HepG2 (cell line): ENCODE data around the gene ZFP3. TPM values are rescaled to one million over a fixed set of nuclear protein-coding genes. Genes with fewer than 3 reads are reported as not detected.

ENCODE experiments used
- ATAC-seq: fragments of 200-7000 bp; cut with Tn5 transposase; 3 replicates; pipeline ENCODE4 v1.9.1; 2020; ENCODE audit warnings: mild to moderate bottlenecking, moderate library complexity
- BruUV-seq: library from RNA; stranded (reverse); fragments of 400-500 nt; replicated peaks from 2 replicates; lab custom pipeline; 2021; lab: Mats Ljungman, UMichigan
- CTCF ChIA-PET: fragments of 300-600 bp; formaldehyde crosslinking; extraction: SDS; loops from one replicate; lab custom pipeline; 2021; ENCODE audit warnings: low total read pairs, inconsistent platforms, low intra/inter-chr PET ratio; lab: Yijun Ruan, JAX
- POLR2A ChIA-PET: fragments of 350-600 bp; sonication (Branson Sonifier 250); formaldehyde crosslinking; loops from one replicate; lab custom pipeline; 2020; ENCODE audit warnings: antibody characterized with exemption, inconsistent platforms; lab: Yijun Ruan, JAX
- DNase-seq: peaks from one replicate; pipeline ENCODE4 v3.0.0-alpha.2; 2015; ENCODE audit warnings: low spot score
- FAIRE-seq: peaks from 3 replicates; lab custom pipeline; 2011; peaks lifted over from hg19 to GRCh38; lab: Jason Lieb, UNC
- H2AFZ ChIP-seq: one replicate; pipeline ENCODE4 v1.6.1; 2011; ENCODE audit warnings: low read length, inconsistent platforms
- H3K27ac ChIP-seq: fragments of 300-600 bp; 3 replicates; pipeline ENCODE4 v1.8.0; 2011; ENCODE audit warnings: mixed run types, mild to moderate bottlenecking, mixed read lengths, low read length, inconsistent platforms; ENCODE audit not compliant: insufficient read depth; ENCODE audit errors: extremely low read length
- H3K27me3 ChIP-seq, 2 experiments: fragments of 200-600 bp in 1 of 2; 2 replicates in 1 of 2; 3 replicates in 1 of 2; pipeline versions ENCODE4 v1.6.0 to v1.8.0; 2011; ENCODE audit warnings: low read length in 2 of 2, mild to moderate bottlenecking in 2 of 2, moderate library complexity in 2 of 2, inconsistent platforms in 1 of 2; ENCODE audit not compliant: insufficient read depth in 2 of 2, control insufficient read depth in 1 of 2
- H3K36me3 ChIP-seq, 2 experiments: fragments of 200-600 bp in 1 of 2; replicated peaks in 1 of 2; 2 replicates in 1 of 2; 3 replicates in 1 of 2; pipeline versions ENCODE4 v1.5.1 to v1.8.0; 2011; ENCODE audit warnings: low read length in 2 of 2, inconsistent platforms in 1 of 2; ENCODE audit not compliant: insufficient read depth in 2 of 2, control insufficient read depth in 1 of 2
- H3K4me1 ChIP-seq: 2 replicates; pipeline ENCODE4 v1.5.1; 2012; ENCODE audit warnings: low read length, inconsistent platforms; ENCODE audit not compliant: insufficient read depth
- H3K4me2 ChIP-seq: 2 replicates; pipeline ENCODE4 v1.6.0; 2011; ENCODE audit warnings: low read depth, low read length, inconsistent platforms
- H3K4me3 ChIP-seq, 3 experiments: fragments of 200-600 bp in 1 of 3; sonication (generic), shearing (Covaris generic) in 1 of 3; replicated peaks in 1 of 3; 2 replicates each; pipeline ENCODE4 v1.5.1; 2011 to 2016; ENCODE audit warnings: low read length in 3 of 3, inconsistent platforms in 2 of 3, low read depth in 2 of 3, mild to moderate bottlenecking in 2 of 3, control low read depth in 1 of 3, mixed read lengths in 1 of 3; ENCODE audit not compliant: insufficient read depth in 1 of 3
- H3K79me2 ChIP-seq: one replicate; pipeline ENCODE4 v1.6.1; 2011; ENCODE audit warnings: low read length, inconsistent platforms; ENCODE audit not compliant: insufficient read depth
- H3K9ac ChIP-seq: 2 replicates; pipeline ENCODE4 v1.6.0; 2011; ENCODE audit warnings: mild to moderate bottlenecking, low read depth, low read length, inconsistent platforms; ENCODE audit not compliant: insufficient read depth
- H3K9me3 ChIP-seq: 2 replicates; pipeline ENCODE4 v1.5.1; 2012; ENCODE audit warnings: mild to moderate bottlenecking, low read length
- H4K20me1 ChIP-seq: 2 replicates; pipeline ENCODE4 v1.6.0; 2011; ENCODE audit warnings: inconsistent platforms, mild to moderate bottlenecking, low read length, moderate library complexity; ENCODE audit not compliant: insufficient read depth
- PRDM15 ChIP-seq: sonication (generic); formaldehyde crosslinking; IDR thresholded peaks from 2 replicates; pipeline ENCODE4 v1.4.0; 2020; ENCODE audit warnings: missing genetic modification reagents
- SMAD3 ChIP-seq: sonication (generic); formaldehyde crosslinking; IDR thresholded peaks from 2 replicates; pipeline ENCODE4 v1.4.0; 2020; ENCODE audit warnings: missing genetic modification reagents
- SMARCC2 ChIP-seq: fragments of 450-650 bp; IDR thresholded peaks from 2 replicates; pipeline ENCODE4 v1.6.1; 2017; ENCODE audit warnings: antibody characterized with exemption, mild to moderate bottlenecking
- TCF12 ChIP-seq, 2 experiments: fragments of 450-650 bp in 1 of 2; sonication (generic) in 1 of 2; formaldehyde crosslinking in 1 of 2; IDR thresholded peaks; 2 replicates each; pipeline versions ENCODE4 v1.6.1 to v1.8.0; 2017 to 2022; ENCODE audit warnings: antibody characterized with exemption in 1 of 2, mild to moderate bottlenecking in 1 of 2, missing genetic modification reagents in 1 of 2, moderate library complexity in 1 of 2
- TCF7L2 ChIP-seq: IDR thresholded peaks from 2 replicates; pipeline ENCODE4 v1.6.1; 2011; ENCODE audit warnings: mild to moderate bottlenecking, low read depth, low read length, moderate library complexity
- ZMYM4 ChIP-seq: sonication (generic); formaldehyde crosslinking; IDR thresholded peaks from 2 replicates; pipeline ENCODE4 v1.8.1; 2023; ENCODE audit warnings: mild to moderate bottlenecking, missing genetic modification reagents
- ZNF460 ChIP-seq: sonication (generic); formaldehyde crosslinking; IDR thresholded peaks from 2 replicates; pipeline ENCODE4 v1.5.1; 2020; ENCODE audit warnings: missing genetic modification reagents, mild to moderate bottlenecking, borderline replicate concordance
- ZNF550 ChIP-seq: sonication (generic); formaldehyde crosslinking; IDR thresholded peaks from 2 replicates; pipeline ENCODE4 v1.4.0; 2020; ENCODE audit warnings: mild to moderate bottlenecking, missing genetic modification reagents, borderline replicate concordance
- ZNF589 ChIP-seq: sonication (generic); formaldehyde crosslinking; conservative IDR thresholded peaks from 2 replicates; pipeline ENCODE4 v1.8.0; 2022; ENCODE audit warnings: mild to moderate bottlenecking, moderate library complexity, missing genetic modification reagents
- WGBS: methylation state at CpG from one replicate; pipeline ENCODE4 v1.1.6; 2017; ENCODE audit warnings: low lambda C conversion rate; 5-methylcytosine and 5-hydroxymethylcytosine counted together
- in situ Hi-C: cut with HindIII; loops from 2 replicates; pipeline ENCODE4 v1.10.0; 2017; ENCODE audit warnings: low pct_unique_long_range_greater_than_20kb; ENCODE audit not compliant: extremely low pct_ligation_motif_present
- intact Hi-C: fragments of 100-400 bp; cut with micrococcal nuclease; formaldehyde crosslinking; loops from one replicate; pipeline ENCODE4 v1.10.0; 2022; ENCODE audit not compliant: unreplicated experiment
- polyA plus RNA-seq, 8 experiments: library from polyadenylated mRNA; depleted of rRNA in 3 of 8; stranded (reverse) in 7 of 8; unstranded in 1 of 8; fragments of >200 nt; fragmentation: Illumina TruSeq in 4 of 8; extraction: Trizol in 4 of 8; gene quantifications; 2 replicates each; pipeline versions ENCODE4 v1.2.1 to v1.2.3, GENCODE V29; 2011 to 2016; ENCODE audit warnings: low read depth in 4 of 8, missing spikeins in 1 of 8, mixed read lengths in 1 of 8; ENCODE audit not compliant: insufficient read depth in 1 of 8
- total RNA-seq, 5 experiments: library from RNA; depleted of rRNA; stranded (reverse); fragments of >200 nt; fragmentation: Illumina TruSeq; extraction: Trizol; gene quantifications; 2 replicates each; pipeline ENCODE4 v1.2.3, GENCODE V29; 2016; ENCODE audit warnings: low read depth in 1 of 5
- TF ChIP-seq, protein P1 (sequence below): sonication (generic); formaldehyde crosslinking; IDR thresholded peaks from 2 replicates; pipeline ENCODE4 v1.4.0; 2020; ENCODE audit warnings: mild to moderate bottlenecking, missing genetic modification reagents
- TF ChIP-seq, protein P2 (sequence below): sonication (generic); formaldehyde crosslinking; IDR thresholded peaks from 2 replicates; pipeline ENCODE4 v1.4.0; 2020; ENCODE audit warnings: missing genetic modification reagents, borderline replicate concordance
- TF ChIP-seq, protein P3 (sequence below): sonication (generic); formaldehyde crosslinking; IDR thresholded peaks from 2 replicates; pipeline ENCODE4 v1.8.0; 2023; ENCODE audit warnings: mild to moderate bottlenecking, missing genetic modification reagents

Gene ZFP3
- total and polyA plus RNA-seq, 2 of the 13 experiments (the other 11 are each of a cell fraction or from before 2014, with no cell fraction given): not detected

DNA sequence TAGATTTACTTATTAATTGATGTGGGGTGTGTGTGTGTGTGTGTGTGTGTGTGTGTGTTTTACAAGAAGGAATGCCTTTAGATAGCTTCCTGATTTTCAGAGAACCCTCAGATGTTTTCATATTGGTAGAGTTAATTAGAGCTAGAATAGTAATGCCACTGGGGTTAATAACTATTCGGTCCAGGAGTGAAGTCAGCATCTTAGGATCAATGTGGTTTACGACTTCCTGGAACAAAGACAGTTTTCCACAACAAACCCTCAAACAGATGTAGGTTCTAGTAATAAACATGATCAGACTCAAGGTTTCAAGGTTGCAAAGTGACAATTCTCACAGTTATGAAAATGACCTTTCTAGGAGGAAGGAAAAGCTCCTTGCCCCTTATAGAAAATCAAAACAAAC is 30.8 kb upstream of the ZFP3 start:
- in situ Hi-C loops (no loop called here), intact Hi-C loops (no loop called here)
- POLR2A ChIA-PET: no interaction called here
- Histone ChIP-seq H4K20me1 (no peaks in the 10 kb centered on the region), H3K36me3 (no peaks in the 10 kb centered on the region), H3K79me2 (no peaks in the 10 kb centered on the region), H3K27me3 (no peaks in the 10 kb centered on the region; a peak in 1 of 5 replicates), H2AFZ (no peak overlapping the region), H3K4me2 (no peak overlapping the region), H3K27ac (no peak overlapping the region), H3K9ac (no peak overlapping the region), H3K4me1 (peaks cover 33% of the 10 kb centered on the region), H3K4me3 (no peak overlapping the region), H3K9me3 (no peaks in the 10 kb centered on the region)
- BruUV-seq: no TSS peak
- CTCF ChIA-PET: no interaction called here
- no peak for FAIRE-seq
- TF ChIP-seq ZMYM4 (CRISPR knock-in tag) (no peak), SMARCC2 (no peak), TCF7L2 (no peak), TCF12 (IDR thresholded peaks at IDR 0.05) (no peak), TCF12 (CRISPR knock-in tag; IDR thresholded peaks at IDR 0.05) (no peak), ZNF550 (CRISPR knock-in tag) (no peak), SMAD3 (CRISPR knock-in tag) (no peak), ZNF589 (CRISPR knock-in tag) (no peak), PRDM15 (CRISPR knock-in tag) (no peak), ZNF460 (CRISPR knock-in tag) (no peak)
- TF ChIP-seq, protein P1, sequence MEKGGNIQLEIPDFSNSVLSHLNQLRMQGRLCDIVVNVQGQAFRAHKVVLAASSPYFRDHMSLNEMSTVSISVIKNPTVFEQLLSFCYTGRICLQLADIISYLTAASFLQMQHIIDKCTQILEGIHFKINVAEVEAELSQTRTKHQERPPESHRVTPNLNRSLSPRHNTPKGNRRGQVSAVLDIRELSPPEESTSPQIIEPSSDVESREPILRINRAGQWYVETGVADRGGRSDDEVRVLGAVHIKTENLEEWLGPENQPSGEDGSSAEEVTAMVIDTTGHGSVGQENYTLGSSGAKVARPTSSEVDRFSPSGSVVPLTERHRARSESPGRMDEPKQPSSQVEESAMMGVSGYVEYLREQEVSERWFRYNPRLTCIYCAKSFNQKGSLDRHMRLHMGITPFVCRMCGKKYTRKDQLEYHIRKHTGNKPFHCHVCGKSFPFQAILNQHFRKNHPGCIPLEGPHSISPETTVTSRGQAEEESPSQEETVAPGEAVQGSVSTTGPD (CRISPR knock-in tag): no peak
- TF ChIP-seq, protein P2, sequence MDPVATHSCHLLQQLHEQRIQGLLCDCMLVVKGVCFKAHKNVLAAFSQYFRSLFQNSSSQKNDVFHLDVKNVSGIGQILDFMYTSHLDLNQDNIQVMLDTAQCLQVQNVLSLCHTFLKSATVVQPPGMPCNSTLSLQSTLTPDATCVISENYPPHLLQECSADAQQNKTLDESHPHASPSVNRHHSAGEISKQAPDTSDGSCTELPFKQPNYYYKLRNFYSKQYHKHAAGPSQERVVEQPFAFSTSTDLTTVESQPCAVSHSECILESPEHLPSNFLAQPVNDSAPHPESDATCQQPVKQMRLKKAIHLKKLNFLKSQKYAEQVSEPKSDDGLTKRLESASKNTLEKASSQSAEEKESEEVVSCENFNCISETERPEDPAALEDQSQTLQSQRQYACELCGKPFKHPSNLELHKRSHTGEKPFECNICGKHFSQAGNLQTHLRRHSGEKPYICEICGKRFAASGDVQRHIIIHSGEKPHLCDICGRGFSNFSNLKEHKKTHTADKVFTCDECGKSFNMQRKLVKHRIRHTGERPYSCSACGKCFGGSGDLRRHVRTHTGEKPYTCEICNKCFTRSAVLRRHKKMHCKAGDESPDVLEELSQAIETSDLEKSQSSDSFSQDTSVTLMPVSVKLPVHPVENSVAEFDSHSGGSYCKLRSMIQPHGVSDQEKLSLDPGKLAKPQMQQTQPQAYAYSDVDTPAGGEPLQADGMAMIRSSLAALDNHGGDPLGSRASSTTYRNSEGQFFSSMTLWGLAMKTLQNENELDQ: no peak
- TF ChIP-seq, protein P3, sequence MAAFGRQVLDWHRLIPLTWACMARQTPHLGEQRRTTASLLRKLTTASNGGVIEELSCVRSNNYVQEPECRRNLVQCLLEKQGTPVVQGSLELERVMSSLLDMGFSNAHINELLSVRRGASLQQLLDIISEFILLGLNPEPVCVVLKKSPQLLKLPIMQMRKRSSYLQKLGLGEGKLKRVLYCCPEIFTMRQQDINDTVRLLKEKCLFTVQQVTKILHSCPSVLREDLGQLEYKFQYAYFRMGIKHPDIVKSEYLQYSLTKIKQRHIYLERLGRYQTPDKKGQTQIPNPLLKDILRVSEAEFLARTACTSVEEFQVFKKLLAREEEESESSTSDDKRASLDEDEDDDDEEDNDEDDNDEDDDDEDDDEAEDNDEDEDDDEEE: no peak
- no peak for ATAC-seq
- DNase-seq: no peak
- 71% methylated on average over 2 of the region's 2 CpGs for WGBS
